Adipocyte (in vitro differentiated cells): ENCODE measurements around the gene SLC9C2.
"Not testable (repeated sequence)": the region's sequence is repeated elsewhere in the genome, so short reads cannot be mapped to it uniquely, and the experiment has no call there.

Experiments used
- DNase-seq: peaks from one replicate; pipeline ENCODE4 v3.0.0-alpha.2; 2015; ENCODE audit warnings: low read depth
- H3K27me3 ChIP-seq: replicated peaks from 2 replicates; pipeline ENCODE4 v1.7.0; 2013; ENCODE audit warnings: mild to moderate bottlenecking, low read length, moderate library complexity; ENCODE audit not compliant: control insufficient read depth, insufficient read depth
- H3K36me3 ChIP-seq: 2 replicates; pipeline ENCODE4 v1.7.0; 2013; ENCODE audit warnings: low read length, mild to moderate bottlenecking, moderate library complexity; ENCODE audit not compliant: control insufficient read depth, insufficient read depth, severe bottlenecking
- H3K4me1 ChIP-seq: 2 replicates; pipeline ENCODE4 v1.7.0; 2013; ENCODE audit warnings: mild to moderate bottlenecking, low read length, moderate library complexity; ENCODE audit not compliant: control insufficient read depth, insufficient read depth
- H3K4me3 ChIP-seq: 2 replicates; pipeline ENCODE4 v1.7.0; 2013; ENCODE audit warnings: mild to moderate bottlenecking, low read length, moderate library complexity
- H3K9ac ChIP-seq: 2 replicates; pipeline ENCODE4 v1.7.0; 2013; ENCODE audit warnings: mild to moderate bottlenecking, low read length, moderate library complexity
- H3K9me3 ChIP-seq: 2 replicates; pipeline ENCODE4 v1.7.0; 2013; ENCODE audit warnings: mild to moderate bottlenecking, low read length, moderate library complexity; ENCODE audit not compliant: control insufficient read depth

SLC9C2 gene

DNA sequence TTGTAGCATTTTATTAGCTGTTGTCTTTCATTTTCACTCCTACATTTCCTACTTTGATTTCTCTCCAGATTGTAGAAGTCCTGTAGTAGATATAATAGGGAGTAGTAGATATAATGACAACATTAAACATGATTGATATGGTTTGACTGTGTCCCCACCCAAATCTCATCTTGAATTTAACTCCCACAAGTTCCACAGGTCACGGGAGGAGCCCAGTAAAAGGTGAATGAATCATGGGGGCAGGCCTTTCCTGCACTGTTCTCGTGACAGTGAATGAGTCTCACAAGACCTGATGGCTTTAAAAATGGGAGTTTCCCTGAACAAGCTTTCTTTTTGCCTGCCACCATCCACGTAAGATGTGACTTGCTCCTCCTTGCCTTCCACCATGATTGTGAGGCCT lies 133.2 kb downstream of the SLC9C2 start:
- H3K36me3 ChIP-seq, result no peaks in the 10 kb centered on the region
- H3K9me3 ChIP-seq, result no peaks in the 10 kb centered on the region
- no peak overlapping the region for H3K9ac ChIP-seq

DNA sequence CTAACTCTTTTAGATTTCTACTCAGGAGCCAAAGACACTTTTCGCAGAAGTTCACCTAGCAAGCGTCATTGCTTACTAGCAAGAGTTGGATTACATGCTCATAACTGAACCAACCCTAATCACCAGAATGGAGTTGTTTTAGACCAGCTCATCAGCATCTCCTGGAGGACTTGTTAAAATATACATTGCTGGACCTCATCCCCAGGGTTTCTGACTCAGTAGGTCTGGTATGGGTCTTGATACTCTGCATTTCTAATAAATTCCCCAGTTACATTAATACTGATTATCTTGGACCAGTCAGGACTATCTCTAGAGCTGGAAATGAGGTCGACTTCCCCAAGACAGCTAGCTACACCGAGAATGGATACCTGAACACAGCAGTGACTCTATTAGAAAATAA lies 135.4 kb downstream of the SLC9C2 start:
- Histone ChIP-seq H3K9ac (no peak overlapping the region), H3K27me3 (no peaks in the 10 kb centered on the region), H3K4me3 (no peak overlapping the region), H3K4me1 (no peaks in the 10 kb centered on the region), H3K36me3 (no peaks in the 10 kb centered on the region), H3K9me3 (peaks cover 4% of the 10 kb centered on the region)
- DNase-seq, result no peak

More for the DNA sequence above, 133.2 kb downstream of the SLC9C2 start:
- H3K4me1 ChIP-seq, result peaks cover 17% of the 10 kb centered on the region
- DNase-seq, result no peak
- no peak overlapping the region for H3K4me3 ChIP-seq
- no peaks in the 10 kb centered on the region for H3K27me3 ChIP-seq

DNA sequence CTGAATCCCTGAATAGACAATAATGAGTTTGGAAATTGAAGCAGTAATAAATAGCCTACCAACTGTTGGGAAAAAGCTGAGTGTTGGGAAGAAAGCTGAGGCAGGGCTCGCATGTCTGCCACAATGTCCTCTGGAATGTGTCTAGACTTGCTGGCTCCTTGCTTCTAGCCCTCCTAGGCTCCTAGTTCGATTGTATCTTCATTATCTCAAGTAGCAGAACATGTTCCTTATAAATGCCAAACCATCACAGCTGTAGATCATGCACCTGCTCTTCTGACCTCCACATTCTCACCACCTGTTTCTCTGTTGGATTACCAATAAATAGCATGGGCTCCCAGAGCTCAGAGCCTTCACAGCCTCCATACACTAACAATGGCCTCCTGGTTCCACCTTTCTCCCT lies 138.7 kb downstream of the SLC9C2 start:
- not testable (repeated sequence) for H3K9ac ChIP-seq, H3K9me3 ChIP-seq, DNase-seq, H3K4me1 ChIP-seq, H3K4me3 ChIP-seq, H3K27me3 ChIP-seq
- peaks cover 25% of the 10 kb centered on the region for H3K36me3 ChIP-seq

DNA sequence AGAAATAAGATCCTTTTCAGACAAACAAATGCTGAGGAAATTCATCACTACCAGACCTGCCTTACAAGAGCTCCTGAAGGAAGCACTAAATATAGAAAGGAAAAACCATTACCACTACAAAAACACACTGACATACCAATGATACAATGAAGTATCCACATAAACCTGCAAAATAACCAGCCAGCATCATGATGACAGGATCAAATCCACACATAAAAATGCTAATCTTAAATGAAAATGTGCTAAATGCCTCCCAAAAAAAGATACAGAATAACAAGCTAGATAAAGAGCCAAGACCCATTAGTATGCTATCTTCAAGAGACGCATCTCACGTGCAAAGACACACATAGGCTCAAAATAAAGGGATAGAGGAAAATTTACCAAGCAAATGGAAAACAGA lies 140.2 kb downstream of the SLC9C2 start:
- H3K9me3 ChIP-seq, DNase-seq, H3K4me1 ChIP-seq, H3K9ac ChIP-seq, H3K4me3 ChIP-seq, H3K27me3 ChIP-seq: not testable (repeated sequence)
- H3K36me3 ChIP-seq, result peaks cover 25% of the 10 kb centered on the region

DNA sequence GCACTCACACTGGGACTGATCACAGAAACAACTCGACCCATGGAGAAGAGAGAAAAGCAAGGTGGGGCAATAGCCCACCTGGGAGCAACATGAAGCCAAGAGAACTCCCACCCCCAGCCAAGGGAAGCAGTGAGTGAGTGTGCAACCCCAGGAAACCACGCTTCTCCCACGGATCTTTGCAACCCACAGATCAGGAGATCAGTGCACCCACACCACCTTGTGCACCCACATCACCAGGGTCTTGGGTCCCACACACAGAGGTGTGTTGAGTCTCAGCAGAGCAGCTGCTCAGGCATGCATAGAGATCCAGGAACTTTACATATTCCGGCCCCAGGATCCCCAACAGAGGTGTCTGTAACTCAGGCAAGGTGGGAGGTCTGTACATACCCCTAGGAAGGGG lies 143.0 kb downstream of the SLC9C2 start:
- no peaks in the 10 kb centered on the region for H3K4me1 ChIP-seq
- H3K9me3 ChIP-seq, result peaks cover 4% of the 10 kb centered on the region
- no peak overlapping the region for H3K4me3 ChIP-seq
- no peak overlapping the region for H3K9ac ChIP-seq
- DNase-seq, result no peak
- peaks cover 33% of the 10 kb centered on the region for H3K36me3 ChIP-seq
- no peaks in the 10 kb centered on the region for H3K27me3 ChIP-seq

DNA sequence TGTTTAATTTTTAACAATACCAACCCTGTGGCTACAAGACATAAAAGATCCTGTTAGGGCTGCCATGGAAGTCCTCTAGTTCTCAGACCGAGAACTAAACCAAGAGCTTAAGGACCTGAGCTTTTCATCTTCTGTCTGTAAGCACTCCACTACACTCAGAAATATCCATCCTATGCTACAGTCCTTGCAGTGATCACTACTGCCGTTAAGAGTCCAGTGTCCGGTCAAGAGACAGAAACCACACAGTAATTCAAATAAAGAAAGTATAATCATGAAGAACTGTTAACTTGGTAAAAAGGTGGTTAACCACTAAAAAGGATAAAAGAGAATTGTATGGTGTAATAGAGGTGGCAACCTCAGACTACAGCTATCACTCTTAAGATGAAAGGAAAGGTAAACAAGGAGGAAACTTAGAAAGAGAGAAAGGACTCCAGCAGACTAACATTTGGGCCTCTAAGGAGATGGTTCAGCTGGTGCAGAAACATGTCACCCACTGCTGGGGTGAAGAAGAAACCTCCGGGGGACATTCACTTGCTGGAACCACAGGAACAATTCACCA lies 147.8 kb downstream of the SLC9C2 start:
- Histone ChIP-seq H3K27me3 (no peaks in the 10 kb centered on the region), H3K4me1 (peaks cover 8% of the 10 kb centered on the region), H3K4me3 (no peak overlapping the region), H3K9me3 (no peaks in the 10 kb centered on the region), H3K9ac (no peak overlapping the region), H3K36me3 (peaks cover 14% of the 10 kb centered on the region)
- no peak for DNase-seq

DNA sequence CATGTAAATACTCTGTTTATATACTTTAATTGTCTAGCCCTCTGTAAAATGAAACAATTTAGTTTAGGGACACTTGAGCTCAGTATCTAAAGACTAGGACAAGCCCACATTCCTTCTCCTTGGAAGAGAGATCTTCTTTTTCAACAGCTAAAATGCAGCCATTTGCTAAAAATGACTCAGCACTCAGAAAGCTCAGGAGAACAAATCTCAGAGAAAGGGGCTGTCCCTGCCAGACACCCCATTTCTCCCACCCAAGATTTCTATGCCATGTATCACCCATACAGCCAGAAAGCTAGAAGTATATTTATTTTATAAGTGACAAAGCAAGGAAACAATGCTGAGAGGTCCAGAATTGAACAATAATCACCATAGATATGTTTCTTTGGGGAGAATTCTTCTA lies 148.9 kb downstream of the SLC9C2 start:
- no peaks in the 10 kb centered on the region for H3K9me3 ChIP-seq
- no peaks in the 10 kb centered on the region for H3K27me3 ChIP-seq
- DNase-seq, result peak; percentile 56
- H3K9ac ChIP-seq, result no peak overlapping the region
- H3K36me3 ChIP-seq, result peaks cover 8% of the 10 kb centered on the region
- no peak overlapping the region for H3K4me3 ChIP-seq
- peaks cover 8% of the 10 kb centered on the region for H3K4me1 ChIP-seq

DNA sequence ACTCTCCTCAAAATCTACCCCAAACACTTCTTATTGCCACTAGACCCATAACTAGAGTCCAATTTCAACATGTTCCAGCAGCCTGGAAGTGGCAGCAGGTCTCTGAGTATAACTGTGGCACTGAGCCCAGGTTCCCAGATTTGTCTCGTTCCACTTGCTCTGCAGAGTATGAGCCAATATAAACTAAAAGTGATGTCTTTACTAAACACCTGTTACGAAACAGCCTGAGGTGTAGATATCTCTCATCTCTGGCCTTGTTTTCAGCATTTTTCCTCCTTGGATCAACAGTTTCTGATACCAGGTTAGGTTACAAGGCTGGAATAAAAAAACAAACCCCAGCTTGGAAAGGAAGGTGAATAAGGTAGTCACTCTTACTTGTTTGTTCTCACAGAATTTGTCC lies 150.9 kb downstream of the SLC9C2 start:
- Histone ChIP-seq H3K36me3 (peaks cover 8% of the 10 kb centered on the region), H3K27me3 (no peaks in the 10 kb centered on the region), H3K9me3 (no peaks in the 10 kb centered on the region), H3K4me1 (peaks cover 8% of the 10 kb centered on the region), H3K4me3 (no peak overlapping the region), H3K9ac (no peak overlapping the region)
- DNase-seq, result no peak
